Mesenchymal stem cell (in vitro differentiated cells and primary cell): ENCODE measurements around the gene TTC6.

Experiments used
- DNase-seq: peaks from one replicate; pipeline ENCODE4 v3.0.0-alpha.2; 2013
- H2AFZ ChIP-seq: one replicate; pipeline ENCODE4 v1.6.1; 2013; ENCODE audit warnings: low read depth, mild to moderate bottlenecking, control low read depth, inconsistent platforms, low read length, moderate library complexity
- H2AK5ac ChIP-seq: 2 replicates; pipeline ENCODE4 v1.6.1; 2013; ENCODE audit warnings: low read length, moderate library complexity, mild to moderate bottlenecking, inconsistent platforms; ENCODE audit not compliant: severe bottlenecking
- H2BK120ac ChIP-seq: one replicate; pipeline ENCODE4 v1.6.1; 2013; ENCODE audit warnings: low read depth, mild to moderate bottlenecking, inconsistent platforms, low read length, moderate library complexity
- H2BK12ac ChIP-seq, 2 experiments: one replicate each; pipeline ENCODE4 v1.6.1; 2013; ENCODE audit warnings: inconsistent platforms in 2 of 2, low read length in 2 of 2, mild to moderate bottlenecking in 2 of 2, moderate library complexity in 2 of 2, control low read depth in 1 of 2
- H2BK15ac ChIP-seq: one replicate; pipeline ENCODE4 v1.6.1; 2013; ENCODE audit warnings: mild to moderate bottlenecking, low read depth, inconsistent platforms; ENCODE audit not compliant: poor library complexity, severe bottlenecking
- H2BK5ac ChIP-seq: 2 replicates; pipeline ENCODE4 v1.6.1; 2013; ENCODE audit warnings: low read depth, mild to moderate bottlenecking, low read length, control low read depth, inconsistent platforms; ENCODE audit not compliant: poor library complexity, severe bottlenecking
- H3K14ac ChIP-seq, 2 experiments: one replicate each; pipeline ENCODE4 v1.6.1; 2013; ENCODE audit warnings: inconsistent platforms in 2 of 2, low read length in 2 of 2, control low read depth in 1 of 2, mild to moderate bottlenecking in 1 of 2, moderate library complexity in 1 of 2
- H3K18ac ChIP-seq, 2 experiments: one replicate each; pipeline ENCODE4 v1.6.1; 2013; ENCODE audit warnings: inconsistent platforms in 2 of 2, low read length in 2 of 2, control low read depth in 1 of 2, low read depth in 1 of 2, mild to moderate bottlenecking in 1 of 2
- H3K23ac ChIP-seq, 2 experiments: one replicate each; pipeline ENCODE4 v1.6.1; 2013; ENCODE audit warnings: inconsistent platforms in 2 of 2, low read length in 2 of 2, mild to moderate bottlenecking in 2 of 2, moderate library complexity in 2 of 2, control low read depth in 1 of 2
- H3K27ac ChIP-seq: 2 replicates; pipeline ENCODE4 v1.5.1; 2013; ENCODE audit warnings: mild to moderate bottlenecking, moderate library complexity, low read length, control low read depth, inconsistent platforms; ENCODE audit not compliant: poor library complexity, severe bottlenecking
- H3K27me3 ChIP-seq, 2 experiments: 2 replicates each; pipeline versions ENCODE4 v1.6.1 to v1.7.0; 2013; ENCODE audit warnings: low read length in 2 of 2, mild to moderate bottlenecking in 2 of 2, moderate library complexity in 2 of 2, control low read depth in 1 of 2, inconsistent platforms in 1 of 2; ENCODE audit not compliant: control insufficient read depth in 1 of 2, insufficient read depth in 1 of 2
- H3K36me3 ChIP-seq, 2 experiments: 2 replicates each; pipeline versions ENCODE4 v1.6.1 to v1.7.0; 2013; ENCODE audit warnings: low read length in 2 of 2, control low read depth in 1 of 2, inconsistent platforms in 1 of 2, low read depth in 1 of 2, mild to moderate bottlenecking in 1 of 2; ENCODE audit not compliant: insufficient read depth in 2 of 2, control insufficient read depth in 1 of 2
- H3K4ac ChIP-seq, 2 experiments: one replicate each; pipeline ENCODE4 v1.6.1; 2013; ENCODE audit warnings: inconsistent platforms in 2 of 2, low read length in 2 of 2, mild to moderate bottlenecking in 2 of 2, moderate library complexity in 2 of 2, control low read depth in 1 of 2, low read depth in 1 of 2
- H3K4me1 ChIP-seq: 2 replicates; pipeline ENCODE4 v1.6.1; 2013; ENCODE audit warnings: low read depth, low read length, control low read depth; ENCODE audit not compliant: control insufficient read depth, insufficient read depth
- H3K4me2 ChIP-seq: 2 replicates; pipeline ENCODE4 v1.6.1; 2013; ENCODE audit warnings: low read length, mild to moderate bottlenecking, inconsistent platforms; ENCODE audit not compliant: poor library complexity, severe bottlenecking
- H3K4me3 ChIP-seq, 2 experiments: 2 replicates each; pipeline versions ENCODE4 v1.5.1 to v1.7.0; 2013; ENCODE audit warnings: low read length in 2 of 2, mild to moderate bottlenecking in 2 of 2, control low read depth in 1 of 2, low read depth in 1 of 2; ENCODE audit not compliant: insufficient read depth in 1 of 2
- H3K79me1 ChIP-seq: replicated peaks from 2 replicates; pipeline ENCODE4 v1.6.1; 2013; ENCODE audit warnings: mild to moderate bottlenecking, control low read depth, low read length, inconsistent platforms; ENCODE audit not compliant: poor library complexity, severe bottlenecking
- H3K9ac ChIP-seq: 2 replicates; pipeline ENCODE4 v1.7.0; 2013; ENCODE audit warnings: mild to moderate bottlenecking, low read length, moderate library complexity
- H3K9me3 ChIP-seq: 2 replicates; pipeline ENCODE4 v1.7.0; 2013; ENCODE audit warnings: mild to moderate bottlenecking, low read length; ENCODE audit not compliant: control insufficient read depth
- H4K8ac ChIP-seq: one replicate; pipeline ENCODE4 v1.6.1; 2013; ENCODE audit warnings: inconsistent platforms, mild to moderate bottlenecking, low read length, moderate library complexity
- H4K91ac ChIP-seq: one replicate; pipeline ENCODE4 v1.6.1; 2013; ENCODE audit warnings: mild to moderate bottlenecking, low read length, inconsistent platforms
- WGBS: methylation state at CpG from one replicate; pipeline ENCODE4 v1.1.7; 2013; ENCODE audit warnings: mixed read lengths; 5-methylcytosine and 5-hydroxymethylcytosine counted together

Gene TTC6

DNA sequence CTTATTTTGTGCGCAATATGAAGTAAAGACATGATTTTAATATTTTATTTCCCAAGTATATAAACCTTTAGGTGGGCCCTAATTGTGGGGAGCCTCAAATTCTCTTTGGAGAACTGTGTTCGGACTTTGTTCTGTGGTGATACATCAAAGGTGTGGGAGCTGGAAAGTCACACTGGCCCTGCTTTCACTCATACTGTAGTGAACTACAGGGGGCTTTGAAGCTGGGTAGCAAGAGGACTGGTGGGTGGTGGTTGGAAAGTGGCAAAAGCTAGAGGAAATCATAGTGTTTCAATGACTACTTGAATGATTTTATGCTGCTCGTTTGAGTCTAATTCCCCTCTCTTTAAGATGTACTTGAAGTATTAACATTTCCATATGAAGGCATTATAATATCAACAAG lies 13.2 kb downstream of the TTC6 start:
- Histone ChIP-seq H2BK12ac (no peak overlapping the region), H4K91ac (no peak overlapping the region), H3K36me3 (no peaks in the 10 kb centered on the region), H3K27ac (no peak overlapping the region), H3K4me3 (no peak overlapping the region), H3K79me1 (no peaks in the 10 kb centered on the region), H2BK5ac (no peak overlapping the region), H2BK15ac (no peak overlapping the region), H3K9me3 (peaks cover 44% of the 10 kb centered on the region), H3K4me2 (no peak overlapping the region), H4K8ac (no peak overlapping the region), H2AFZ (no peak overlapping the region), H2BK120ac (no peak overlapping the region), H3K23ac (no peak overlapping the region), H3K4ac (no peak overlapping the region), H3K18ac (no peak overlapping the region), H3K27me3 (peaks cover 36 to 90% of the 10 kb centered on the region in 2 experiments), H3K14ac (no peak overlapping the region), H3K4me1 (no peaks in the 10 kb centered on the region), H2AK5ac (no peak overlapping the region), H3K9ac (no peak overlapping the region)
- whole genome bisulfite sequencing = 89% methylated on average over 1 of the region's 3 CpGs
- DNase-seq = no peak

DNA sequence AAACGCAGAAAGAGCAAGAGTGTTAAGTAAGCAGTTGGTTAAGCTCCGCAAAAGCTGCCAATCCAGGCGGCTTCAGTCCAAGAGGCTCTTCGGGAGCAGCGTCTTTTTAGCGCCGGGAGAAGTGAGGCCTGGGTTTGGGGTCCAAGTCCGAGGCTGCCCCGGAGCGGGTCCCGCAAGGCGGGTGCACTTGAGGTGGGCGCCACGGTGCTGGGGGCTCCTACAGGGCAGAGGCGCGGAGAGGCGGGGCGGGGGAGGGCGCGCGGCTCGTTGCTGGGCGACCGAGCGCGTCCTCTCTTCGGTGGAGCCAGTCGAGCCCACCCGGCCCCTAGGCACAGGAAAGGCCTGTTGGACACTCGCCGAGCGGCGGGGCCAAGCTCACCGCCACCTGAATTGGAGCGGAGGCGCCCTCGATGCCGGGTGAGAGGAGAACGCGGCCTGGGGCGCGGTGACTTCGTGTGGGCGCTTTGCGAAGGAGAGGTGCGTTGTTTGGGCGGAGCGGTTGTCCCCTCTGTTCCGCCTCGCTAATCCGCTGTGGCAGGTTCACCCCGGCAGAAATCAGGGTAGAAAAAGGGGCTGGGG lies 15.6 kb downstream of the TTC6 start:
- H3K27ac ChIP-seq = no peak overlapping the region
- H3K4me2 ChIP-seq = no peak overlapping the region
- no peak overlapping the region for H2BK5ac ChIP-seq
- no peak overlapping the region for H3K4ac ChIP-seq
- no peak overlapping the region for H2AK5ac ChIP-seq
- H4K8ac ChIP-seq = no peak overlapping the region
- H3K18ac ChIP-seq = no peak overlapping the region
- H3K4me1 ChIP-seq = no peaks in the 10 kb centered on the region
- H3K79me1 ChIP-seq = no peaks in the 10 kb centered on the region
- H3K4me3 ChIP-seq = peak overlapping the region in 1 of 2 experiments; percentile 13
- no peak overlapping the region for H4K91ac ChIP-seq
- no peak overlapping the region for H2BK15ac ChIP-seq
- no peak overlapping the region for H3K9ac ChIP-seq
- DNase-seq = no peak
- peaks cover 62% of the 10 kb centered on the region for H3K9me3 ChIP-seq
- no peak overlapping the region for H3K23ac ChIP-seq
- H2BK12ac ChIP-seq = no peak overlapping the region
- H3K14ac ChIP-seq = no peak overlapping the region
- H2AFZ ChIP-seq = no peak overlapping the region
- no peaks in the 10 kb centered on the region for H3K36me3 ChIP-seq
- peaks cover 12 to 66% of the 10 kb centered on the region in 2 experiments for H3K27me3 ChIP-seq
- WGBS = 95% methylated on average over 52 of the region's 52 CpGs
- no peak overlapping the region for H2BK120ac ChIP-seq

GRCh38 chr14:37615582-37616289 lies 20.3 kb downstream of the TTC6 start:
- no peak overlapping the region for H2BK5ac ChIP-seq

GRCh38 chr14:37616853-37617252 lies 21.4 kb downstream of the TTC6 start:
- no peak overlapping the region for H3K23ac ChIP-seq
- H2AFZ ChIP-seq = no peak overlapping the region
- H3K4me1 ChIP-seq = no peaks in the 10 kb centered on the region
- no peak overlapping the region for H4K8ac ChIP-seq
- H2BK5ac ChIP-seq = no peak overlapping the region
- no peaks in the 10 kb centered on the region for H3K79me1 ChIP-seq
- no peak overlapping the region for H3K14ac ChIP-seq
- no peak overlapping the region for H3K4me2 ChIP-seq
- H3K27ac ChIP-seq = no peak overlapping the region
- peaks cover 7 to 12% of the 10 kb centered on the region in 2 experiments for H3K27me3 ChIP-seq
- no peak overlapping the region for H2BK12ac ChIP-seq
- no peak overlapping the region for H3K9ac ChIP-seq
- no peaks in the 10 kb centered on the region for H3K36me3 ChIP-seq
- no peak overlapping the region for H2BK15ac ChIP-seq
- H3K4ac ChIP-seq = no peak overlapping the region
- no peak overlapping the region for H3K18ac ChIP-seq
- H2BK120ac ChIP-seq = no peak overlapping the region
- H3K9me3 ChIP-seq = peaks cover 66% of the 10 kb centered on the region
- no peak overlapping the region for H2AK5ac ChIP-seq
- no peak overlapping the region for H4K91ac ChIP-seq
- no peak for DNase-seq
- WGBS = 86% methylated on average over 4 of the region's 4 CpGs
- no peak overlapping the region for H3K4me3 ChIP-seq

More at GRCh38 chr14:37615582-37616289, 20.3 kb downstream of the TTC6 start:
- H3K79me1 ChIP-seq = no peaks in the 10 kb centered on the region
- no peak overlapping the region for H2BK120ac ChIP-seq
- H2BK12ac ChIP-seq = no peak overlapping the region
- no peak overlapping the region for H3K23ac ChIP-seq
- no peak for DNase-seq
- H3K27me3 ChIP-seq = peaks cover 0 to 20% of the 10 kb centered on the region in 2 experiments
- no peak overlapping the region for H3K14ac ChIP-seq
- peaks cover 73% of the 10 kb centered on the region for H3K9me3 ChIP-seq
- H4K8ac ChIP-seq = no peak overlapping the region
- no peak overlapping the region for H2AK5ac ChIP-seq
- 95% methylated on average over 3 of the region's 3 CpGs for whole genome bisulfite sequencing
- no peak overlapping the region for H2BK15ac ChIP-seq
- no peak overlapping the region for H4K91ac ChIP-seq
- H3K4me1 ChIP-seq = no peaks in the 10 kb centered on the region
- H3K36me3 ChIP-seq = no peaks in the 10 kb centered on the region
- H3K18ac ChIP-seq = no peak overlapping the region
- H3K4me3 ChIP-seq = no peak overlapping the region
- H3K9ac ChIP-seq = no peak overlapping the region
- H3K4me2 ChIP-seq = no peak overlapping the region
- H3K27ac ChIP-seq = no peak overlapping the region
- H3K4ac ChIP-seq = no peak overlapping the region
- no peak overlapping the region for H2AFZ ChIP-seq
